ENCODE results near the gene KCNA5. TPM values are rescaled to one million over a fixed set of nuclear protein-coding genes. Genes with fewer than 3 reads are reported as not detected.

The KCNA5 gene
- total and polyA plus RNA-seq, 2 experiments from 2014 or later: 0.31 to 0.44 TPM

- ATAC-seq (no peak), DNase-seq (ENCODE audit: low spot score) (no peak)
- Histone ChIP-seq H2AFZ (no peak overlapping the region), H3K4me3 (no peak overlapping the region), H3K9me2 (ENCODE audit: insufficient read depth) (no peaks in the 10 kb centered on the region), H3K4me1 (ENCODE audit: insufficient read depth) (no peaks in the 10 kb centered on the region), H3K27ac (ENCODE audit: low read depth) (no peak overlapping the region), H3K79me2 (replicated peaks; ENCODE audit: insufficient read depth) (no peaks in the 10 kb centered on the region), H3K27me3 (ENCODE audit: insufficient read depth) (no peaks in the 10 kb centered on the region), H4K20me1 (replicated peaks; ENCODE audit: insufficient read depth) (no peaks in the 10 kb centered on the region), H3F3A (replicated peaks; ENCODE audit: low read depth) (no peaks in the 10 kb centered on the region), H3K4me2 (no peak overlapping the region), H3K36me3 (ENCODE audit: insufficient read depth) (no peaks in the 10 kb centered on the region; the same call in 1 of the 2 replicates)
- Mint-ChIP-seq H3K4me1 (peaks cover 4% of the 10 kb centered on the region; the same call in 2 of the 3 replicates), H3K27me3 (ENCODE audit: insufficient read depth, low read depth, poor library complexity) (peaks cover 1% of the 10 kb centered on the region), H3K9me3 (no peaks in the 10 kb centered on the region), H3K27ac (no peak overlapping the region), H3K4me3 (no peak overlapping the region), H3K36me3 (ENCODE audit: low read depth) (no peaks in the 10 kb centered on the region)
- TF ChIP-seq EZH2 (IDR thresholded peaks at IDR 0.05; ENCODE audit: low read depth, unreplicated experiment): no peak
- no peak for TF ChIP-seq NANOG (IDR thresholded peaks at IDR 0.05; ENCODE audit: borderline replicate concordance)
- no peak for TF ChIP-seq STAT1 (IDR thresholded peaks at IDR 0.05; ENCODE audit: unreplicated experiment)
- TF ChIP-seq ZNF114 (CRISPR knock-in tag; IDR thresholded peaks at IDR 0.05): no peak
- no peak for TF ChIP-seq CTCF (conservative IDR thresholded peaks at IDR 0.05; ENCODE audit: low read depth in 2 of 2)
- no peak for TF ChIP-seq CREB1 (CRISPR knock-in tag; IDR thresholded peaks at IDR 0.05; ENCODE audit: low read depth)
- TF ChIP-seq EZH2phosphoT487 (IDR thresholded peaks at IDR 0.05; ENCODE audit: unreplicated experiment): no peak
- TF ChIP-seq POLR2AphosphoS5 (IDR thresholded peaks at IDR 0.05; ENCODE audit: low read depth): no peak
- TF ChIP-seq, protein P1, sequence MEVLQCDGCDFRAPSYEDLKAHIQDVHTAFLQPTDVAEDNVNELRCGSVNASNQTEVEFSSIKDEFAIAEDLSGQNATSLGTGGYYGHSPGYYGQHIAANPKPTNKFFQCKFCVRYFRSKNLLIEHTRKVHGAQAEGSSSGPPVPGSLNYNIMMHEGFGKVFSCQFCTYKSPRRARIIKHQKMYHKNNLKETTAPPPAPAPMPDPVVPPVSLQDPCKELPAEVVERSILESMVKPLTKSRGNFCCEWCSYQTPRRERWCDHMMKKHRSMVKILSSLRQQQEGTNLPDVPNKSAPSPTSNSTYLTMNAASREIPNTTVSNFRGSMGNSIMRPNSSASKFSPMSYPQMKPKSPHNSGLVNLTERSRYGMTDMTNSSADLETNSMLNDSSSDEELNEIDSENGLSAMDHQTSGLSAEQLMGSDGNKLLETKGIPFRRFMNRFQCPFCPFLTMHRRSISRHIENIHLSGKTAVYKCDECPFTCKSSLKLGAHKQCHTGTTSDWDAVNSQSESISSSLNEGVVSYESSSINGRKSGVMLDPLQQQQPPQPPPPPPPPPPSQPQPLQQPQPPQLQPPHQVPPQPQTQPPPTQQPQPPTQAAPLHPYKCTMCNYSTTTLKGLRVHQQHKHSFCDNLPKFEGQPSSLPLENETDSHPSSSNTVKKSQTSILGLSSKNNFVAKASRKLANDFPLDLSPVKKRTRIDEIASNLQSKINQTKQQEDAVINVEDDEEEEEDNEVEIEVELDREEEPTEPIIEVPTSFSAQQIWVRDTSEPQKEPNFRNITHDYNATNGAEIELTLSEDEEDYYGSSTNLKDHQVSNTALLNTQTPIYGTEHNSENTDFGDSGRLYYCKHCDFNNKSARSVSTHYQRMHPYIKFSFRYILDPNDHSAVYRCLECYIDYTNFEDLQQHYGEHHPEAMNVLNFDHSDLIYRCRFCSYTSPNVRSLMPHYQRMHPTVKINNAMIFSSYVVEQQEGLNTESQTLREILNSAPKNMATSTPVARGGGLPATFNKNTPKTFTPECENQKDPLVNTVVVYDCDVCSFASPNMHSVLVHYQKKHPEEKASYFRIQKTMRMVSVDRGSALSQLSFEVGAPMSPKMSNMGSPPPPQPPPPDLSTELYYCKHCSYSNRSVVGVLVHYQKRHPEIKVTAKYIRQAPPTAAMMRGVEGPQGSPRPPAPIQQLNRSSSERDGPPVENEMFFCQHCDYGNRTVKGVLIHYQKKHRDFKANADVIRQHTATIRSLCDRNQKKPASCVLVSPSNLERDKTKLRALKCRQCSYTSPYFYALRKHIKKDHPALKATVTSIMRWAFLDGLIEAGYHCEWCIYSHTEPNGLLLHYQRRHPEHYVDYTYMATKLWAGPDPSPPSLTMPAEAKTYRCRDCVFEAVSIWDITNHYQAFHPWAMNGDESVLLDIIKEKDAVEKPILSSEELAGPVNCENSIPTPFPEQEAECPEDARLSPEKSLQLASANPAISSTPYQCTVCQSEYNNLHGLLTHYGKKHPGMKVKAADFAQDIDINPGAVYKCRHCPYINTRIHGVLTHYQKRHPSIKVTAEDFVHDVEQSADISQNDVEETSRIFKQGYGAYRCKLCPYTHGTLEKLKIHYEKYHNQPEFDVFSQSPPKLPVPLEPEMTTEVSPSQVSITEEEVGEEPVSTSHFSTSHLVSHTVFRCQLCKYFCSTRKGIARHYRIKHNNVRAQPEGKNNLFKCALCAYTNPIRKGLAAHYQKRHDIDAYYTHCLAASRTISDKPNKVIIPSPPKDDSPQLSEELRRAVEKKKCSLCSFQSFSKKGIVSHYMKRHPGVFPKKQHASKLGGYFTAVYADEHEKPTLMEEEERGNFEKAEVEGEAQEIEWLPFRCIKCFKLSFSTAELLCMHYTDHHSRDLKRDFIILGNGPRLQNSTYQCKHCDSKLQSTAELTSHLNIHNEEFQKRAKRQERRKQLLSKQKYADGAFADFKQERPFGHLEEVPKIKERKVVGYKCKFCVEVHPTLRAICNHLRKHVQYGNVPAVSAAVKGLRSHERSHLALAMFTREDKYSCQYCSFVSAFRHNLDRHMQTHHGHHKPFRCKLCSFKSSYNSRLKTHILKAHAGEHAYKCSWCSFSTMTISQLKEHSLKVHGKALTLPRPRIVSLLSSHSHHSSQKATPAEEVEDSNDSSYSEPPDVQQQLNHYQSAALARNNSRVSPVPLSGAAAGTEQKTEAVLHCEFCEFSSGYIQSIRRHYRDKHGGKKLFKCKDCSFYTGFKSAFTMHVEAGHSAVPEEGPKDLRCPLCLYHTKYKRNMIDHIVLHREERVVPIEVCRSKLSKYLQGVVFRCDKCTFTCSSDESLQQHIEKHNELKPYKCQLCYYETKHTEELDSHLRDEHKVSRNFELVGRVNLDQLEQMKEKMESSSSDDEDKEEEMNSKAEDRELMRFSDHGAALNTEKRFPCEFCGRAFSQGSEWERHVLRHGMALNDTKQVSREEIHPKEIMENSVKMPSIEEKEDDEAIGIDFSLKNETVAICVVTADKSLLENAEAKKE (CRISPR knock-in tag; IDR thresholded peaks at IDR 0.05): no peak
- no peak for TF ChIP-seq ETS1 (IDR thresholded peaks at IDR 0.05)
- TF ChIP-seq, protein P2, sequence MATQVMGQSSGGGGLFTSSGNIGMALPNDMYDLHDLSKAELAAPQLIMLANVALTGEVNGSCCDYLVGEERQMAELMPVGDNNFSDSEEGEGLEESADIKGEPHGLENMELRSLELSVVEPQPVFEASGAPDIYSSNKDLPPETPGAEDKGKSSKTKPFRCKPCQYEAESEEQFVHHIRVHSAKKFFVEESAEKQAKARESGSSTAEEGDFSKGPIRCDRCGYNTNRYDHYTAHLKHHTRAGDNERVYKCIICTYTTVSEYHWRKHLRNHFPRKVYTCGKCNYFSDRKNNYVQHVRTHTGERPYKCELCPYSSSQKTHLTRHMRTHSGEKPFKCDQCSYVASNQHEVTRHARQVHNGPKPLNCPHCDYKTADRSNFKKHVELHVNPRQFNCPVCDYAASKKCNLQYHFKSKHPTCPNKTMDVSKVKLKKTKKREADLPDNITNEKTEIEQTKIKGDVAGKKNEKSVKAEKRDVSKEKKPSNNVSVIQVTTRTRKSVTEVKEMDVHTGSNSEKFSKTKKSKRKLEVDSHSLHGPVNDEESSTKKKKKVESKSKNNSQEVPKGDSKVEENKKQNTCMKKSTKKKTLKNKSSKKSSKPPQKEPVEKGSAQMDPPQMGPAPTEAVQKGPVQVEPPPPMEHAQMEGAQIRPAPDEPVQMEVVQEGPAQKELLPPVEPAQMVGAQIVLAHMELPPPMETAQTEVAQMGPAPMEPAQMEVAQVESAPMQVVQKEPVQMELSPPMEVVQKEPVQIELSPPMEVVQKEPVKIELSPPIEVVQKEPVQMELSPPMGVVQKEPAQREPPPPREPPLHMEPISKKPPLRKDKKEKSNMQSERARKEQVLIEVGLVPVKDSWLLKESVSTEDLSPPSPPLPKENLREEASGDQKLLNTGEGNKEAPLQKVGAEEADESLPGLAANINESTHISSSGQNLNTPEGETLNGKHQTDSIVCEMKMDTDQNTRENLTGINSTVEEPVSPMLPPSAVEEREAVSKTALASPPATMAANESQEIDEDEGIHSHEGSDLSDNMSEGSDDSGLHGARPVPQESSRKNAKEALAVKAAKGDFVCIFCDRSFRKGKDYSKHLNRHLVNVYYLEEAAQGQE (IDR thresholded peaks at IDR 0.05; ENCODE audit: unreplicated experiment): no peak
- TF ChIP-seq ZNF331 (CRISPR knock-in tag; IDR thresholded peaks at IDR 0.05; ENCODE audit: low read depth): no peak
- TF ChIP-seq JUNB (IDR thresholded peaks at IDR 0.05; ENCODE audit: unreplicated experiment): no peak
These were observed 42.2 kb downstream of the KCNA5 start for GRCh38 chr12:5085896-5086295.

Data from GM23338 (cell line).